Smooth muscle cell of the brain vasculature (primary cell): ENCODE results near the gene KCTD10.
"Not testable (repeated sequence)": the region's sequence is repeated elsewhere in the genome, so short reads cannot be mapped to it uniquely, and the experiment has no call there.

Experiments used
- DNase-seq: peaks from one replicate; pipeline ENCODE4 v3.0.0-alpha.2; 2012; ENCODE audit warnings: low read depth, low spot score

The KCTD10 gene

GRCh38 chr12:109473526-109474270, 3.4 kb downstream of the KCTD10 start:
- not testable (repeated sequence) for DNase-seq

- no peak for DNase-seq
These were observed 4.1 kb downstream of the KCTD10 start for GRCh38 chr12:109473006-109473405.

GRCh38 chr12:109469517-109469916, 7.6 kb downstream of the KCTD10 start:
- no peak for DNase-seq

- DNase-seq: no peak
These were observed 9.0 kb downstream of the KCTD10 start for GRCh38 chr12:109467978-109468676.

GRCh38 chr12:109466821-109467220, 10.3 kb downstream of the KCTD10 start:
- no peak for DNase-seq

GRCh38 chr12:109466305-109466704, 10.8 kb downstream of the KCTD10 start:
- no peak for DNase-seq

GRCh38 chr12:109464642-109465351, 12.3 kb downstream of the KCTD10 start:
- DNase-seq: no peak

- DNase-seq: no peak
These were observed 13.3 kb downstream of the KCTD10 start for GRCh38 chr12:109463756-109464155.

GRCh38 chr12:109462868-109463692, 14.0 kb downstream of the KCTD10 start:
- DNase-seq: peak; percentile 94

- DNase-seq: peak; percentile 82
These were observed 15.0 kb downstream of the KCTD10 start for GRCh38 chr12:109461846-109462756.

GRCh38 chr12:109461049-109461845, 15.9 kb downstream of the KCTD10 start:
- no peak for DNase-seq

GRCh38 chr12:109460538-109460937, 16.6 kb downstream of the KCTD10 start:
- DNase-seq: no peak

GRCh38 chr12:109459247-109459646, 17.9 kb downstream of the KCTD10 start:
- no peak for DNase-seq

- no peak for DNase-seq
These were observed 18.3 kb downstream of the KCTD10 start for GRCh38 chr12:109458771-109459208.

- no peak for DNase-seq
These were observed 19.0 kb downstream of the KCTD10 start for GRCh38 chr12:109458086-109458485.

- DNase-seq: no peak
These were observed 21.4 kb downstream of the KCTD10 start for GRCh38 chr12:109455706-109456105.

GRCh38 chr12:109452489-109452888, 24.6 kb downstream of the KCTD10 start:
- no peak for DNase-seq

GRCh38 chr12:109451400-109451799, 25.7 kb downstream of the KCTD10 start:
- no peak for DNase-seq

- DNase-seq: no peak
These were observed 26.1 kb downstream of the KCTD10 start for GRCh38 chr12:109450980-109451379.
